Mucosa of descending colon (tissue), 3 donors: ENCODE data around the gene TMEM212. TPM values are rescaled to one million over a fixed set of nuclear protein-coding genes. Genes with fewer than 3 reads are reported as not detected.

Experiments
- ATAC-seq: fragments of 200-7000 bp; cut with Tn5 transposase; one replicate; pipeline ENCODE4 v1.9.1; 2020; ENCODE audit warnings: mild to moderate bottlenecking, moderate library complexity
- DNase-seq, 3 donors: peaks; one replicate each; pipeline ENCODE4 v3.0.0-alpha.2; 2020
- H3K36me3 ChIP-seq: fragments of 200-600 bp; one replicate; pipeline ENCODE4 v1.8.0; 2021; ENCODE audit warnings: low read depth, mild to moderate bottlenecking
- H3K4me1 ChIP-seq: fragments of 200-600 bp; one replicate; pipeline ENCODE4 v1.8.0; 2021; ENCODE audit warnings: low read depth, mild to moderate bottlenecking
- H3K4me3 ChIP-seq: fragments of 200-600 bp; one replicate; pipeline ENCODE4 v1.8.0; 2021; ENCODE audit warnings: mild to moderate bottlenecking
- H3K9me3 ChIP-seq: fragments of 200-600 bp; one replicate; pipeline ENCODE4 v1.8.0; 2021; ENCODE audit warnings: mild to moderate bottlenecking
- intact Hi-C, 2 donors: fragments of 100-400 bp; cut with DNase I in 1 of 2; cut with micrococcal nuclease in 1 of 2; formaldehyde crosslinking; loops; one replicate each; pipeline versions ENCODE4 v1.11.0 to v1.11.1; 2022; cut with DNase I, micrococcal nuclease
- total RNA-seq, 3 donors: library from RNA; stranded (reverse); fragmentation: NEBNext Ultra II Directional in 2 of 3; extraction: Animal tissue kit (Norgen Biotek cat#: 25700) in 2 of 3; gene quantifications; one replicate each; pipeline versions ENCODE4 v1.2.1 to v1.2.4, GENCODE V29; 2021 to 2023
- TF ChIP-seq, protein P1 (sequence below): fragments of 200-600 bp; IDR thresholded peaks from one replicate; pipeline ENCODE4 v1.8.0; 2022; ENCODE audit warnings: antibody characterized with exemption, mild to moderate bottlenecking
- donor health status: DM: no; HTN: no; CAD: no; lungs with moderate emphysema.
- donor health status: DM: no; HTN: no; CAD: no.
- donor health status: DM: no; HTN: yes; CAD: no.

The TMEM212 gene
- total RNA-seq, 3 donors from 2014 or later, result not detected

DNA sequence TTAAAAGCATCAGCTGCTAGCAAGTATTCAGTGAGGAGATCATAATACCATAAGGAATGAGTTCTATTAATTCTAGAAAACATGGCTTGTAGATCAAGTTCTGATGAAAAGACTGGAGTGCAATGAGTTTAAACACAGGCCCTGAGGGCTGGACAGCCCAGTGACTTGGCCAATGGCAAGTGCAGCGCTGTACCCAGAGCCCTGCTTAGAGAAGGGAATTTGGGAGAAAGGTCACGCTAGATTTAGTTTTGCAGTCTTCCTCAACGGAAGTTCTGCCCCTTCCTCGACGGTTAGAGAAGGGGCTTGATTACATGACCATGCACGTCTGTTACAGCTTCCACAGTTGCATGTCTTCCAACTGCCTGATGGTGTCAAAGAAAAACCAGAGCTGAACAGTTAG, 4.0 kb downstream of the TMEM212 start:
- H3K4me1 ChIP-seq, result no peaks in the 10 kb centered on the region
- H3K9me3 ChIP-seq, result no peaks in the 10 kb centered on the region
- TF ChIP-seq, protein P1, sequence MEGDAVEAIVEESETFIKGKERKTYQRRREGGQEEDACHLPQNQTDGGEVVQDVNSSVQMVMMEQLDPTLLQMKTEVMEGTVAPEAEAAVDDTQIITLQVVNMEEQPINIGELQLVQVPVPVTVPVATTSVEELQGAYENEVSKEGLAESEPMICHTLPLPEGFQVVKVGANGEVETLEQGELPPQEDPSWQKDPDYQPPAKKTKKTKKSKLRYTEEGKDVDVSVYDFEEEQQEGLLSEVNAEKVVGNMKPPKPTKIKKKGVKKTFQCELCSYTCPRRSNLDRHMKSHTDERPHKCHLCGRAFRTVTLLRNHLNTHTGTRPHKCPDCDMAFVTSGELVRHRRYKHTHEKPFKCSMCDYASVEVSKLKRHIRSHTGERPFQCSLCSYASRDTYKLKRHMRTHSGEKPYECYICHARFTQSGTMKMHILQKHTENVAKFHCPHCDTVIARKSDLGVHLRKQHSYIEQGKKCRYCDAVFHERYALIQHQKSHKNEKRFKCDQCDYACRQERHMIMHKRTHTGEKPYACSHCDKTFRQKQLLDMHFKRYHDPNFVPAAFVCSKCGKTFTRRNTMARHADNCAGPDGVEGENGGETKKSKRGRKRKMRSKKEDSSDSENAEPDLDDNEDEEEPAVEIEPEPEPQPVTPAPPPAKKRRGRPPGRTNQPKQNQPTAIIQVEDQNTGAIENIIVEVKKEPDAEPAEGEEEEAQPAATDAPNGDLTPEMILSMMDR, result no peak
- DNase-seq (no peak), ATAC-seq (no peak)
- intact Hi-C loops, result no loop called here
- no peaks in the 10 kb centered on the region for H3K36me3 ChIP-seq
- no peak overlapping the region for H3K4me3 ChIP-seq

DNA sequence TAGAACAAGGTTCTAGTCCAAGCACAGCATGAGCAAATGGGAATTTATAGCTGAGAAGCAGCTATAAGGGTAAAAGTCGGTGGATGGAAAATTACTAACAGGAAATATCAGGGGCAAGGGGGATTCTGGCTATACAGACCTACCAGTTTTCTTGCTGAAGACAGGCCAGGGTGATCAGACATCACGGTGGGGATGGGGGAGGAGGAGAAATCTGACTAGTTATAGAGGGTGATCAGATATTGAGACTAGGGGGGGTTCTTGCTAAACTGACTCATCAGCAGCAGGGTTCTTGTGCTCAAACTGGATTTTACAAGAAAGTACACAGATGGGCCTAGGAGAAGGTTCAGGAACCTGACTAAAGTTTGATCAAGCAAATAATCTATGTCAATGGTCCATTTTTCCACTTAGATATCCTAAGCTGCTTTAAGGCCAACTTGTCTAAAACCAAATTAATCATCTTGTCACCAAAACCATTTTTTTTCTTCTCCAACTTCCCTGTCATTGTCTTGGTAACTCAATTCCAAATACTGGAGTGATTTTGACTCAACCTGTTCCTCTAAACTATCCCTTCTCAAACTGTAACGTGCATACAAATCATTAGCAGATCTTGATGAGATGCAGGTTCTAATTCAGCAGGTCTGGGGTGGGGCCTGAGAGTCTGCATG, 4.6 kb downstream of the TMEM212 start:
- no peaks in the 10 kb centered on the region for H3K4me1 ChIP-seq
- DNase-seq, result no peak
- TF ChIP-seq, protein P1, result no peak
- H3K36me3 ChIP-seq, result no peaks in the 10 kb centered on the region
- ATAC-seq, result no peak
- H3K9me3 ChIP-seq, result no peaks in the 10 kb centered on the region
- intact Hi-C loops, result no loop called here
- H3K4me3 ChIP-seq, result no peak overlapping the region

DNA sequence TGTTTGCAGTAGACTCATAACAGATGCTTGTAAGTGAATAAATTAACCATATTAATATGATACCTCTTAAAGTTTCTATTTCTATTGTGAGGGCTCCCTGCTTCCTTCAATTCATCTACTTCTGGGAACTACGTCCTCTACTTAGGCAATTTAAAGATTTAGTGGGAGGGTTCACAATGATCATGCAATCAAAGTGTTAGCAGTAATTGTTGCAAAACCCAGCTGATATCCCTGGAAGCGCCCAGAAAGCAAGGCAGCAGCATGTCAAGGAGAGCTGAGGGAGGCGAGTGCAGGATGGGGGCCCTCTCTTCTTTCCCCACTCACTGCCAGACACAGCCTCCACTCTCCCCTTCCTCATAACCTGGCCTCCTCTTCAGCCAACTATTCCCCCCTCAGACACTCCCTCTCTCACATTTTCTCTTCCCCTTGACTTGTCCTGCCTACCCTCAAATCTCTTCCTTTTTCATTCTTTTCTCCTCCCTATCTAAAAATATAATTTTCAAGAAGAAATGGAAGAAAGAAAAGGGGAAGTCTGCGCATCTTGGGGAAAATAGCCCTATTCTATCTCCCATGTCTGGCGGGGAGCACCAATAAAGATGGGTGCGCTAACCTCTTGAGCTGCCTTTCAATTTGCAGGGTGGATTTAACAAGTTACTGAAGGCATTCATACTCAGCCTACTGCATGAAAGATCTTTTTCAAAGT, 6.6 kb downstream of the TMEM212 start:
- intact Hi-C loops, result no loop called here
- no peak for DNase-seq
- no peaks in the 10 kb centered on the region for H3K36me3 ChIP-seq
- ATAC-seq, result no peak
- H3K4me1 ChIP-seq, result no peaks in the 10 kb centered on the region
- no peak overlapping the region for H3K4me3 ChIP-seq
- peaks cover 10% of the 10 kb centered on the region for H3K9me3 ChIP-seq
- TF ChIP-seq, protein P1, result no peak

DNA sequence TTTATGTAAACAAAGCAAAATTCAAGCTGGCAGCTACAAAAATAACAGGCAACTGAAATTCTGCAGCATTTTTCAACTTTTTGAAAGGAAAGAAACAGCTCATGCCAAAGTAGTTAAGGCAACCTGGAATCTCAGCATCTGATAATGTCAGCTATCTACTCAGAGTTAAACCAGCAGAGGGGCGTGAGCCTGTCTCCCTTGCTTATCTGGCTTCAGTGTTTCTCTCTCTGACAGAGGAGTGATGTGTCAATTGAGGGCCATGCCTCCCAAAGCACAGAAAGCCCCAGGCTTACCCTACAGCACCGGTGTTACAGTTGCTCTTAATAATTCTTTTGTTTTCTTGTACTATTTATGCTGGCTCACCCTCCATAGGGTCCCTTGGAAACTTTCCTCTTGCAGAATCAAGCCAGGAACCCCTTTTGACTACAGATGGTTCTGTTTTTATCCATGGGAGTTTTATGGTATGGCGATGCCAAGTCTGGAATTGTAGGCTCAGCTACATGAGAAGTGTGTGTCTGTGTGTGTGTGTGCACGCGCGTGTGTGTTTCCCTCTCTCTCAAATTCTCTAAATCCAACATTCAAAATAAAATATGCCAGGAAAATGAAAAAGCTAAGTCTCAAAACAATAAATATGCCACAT, 7.3 kb downstream of the TMEM212 start:
- intact Hi-C loops, result no loop called here
- H3K36me3 ChIP-seq, result no peaks in the 10 kb centered on the region
- peaks cover 15% of the 10 kb centered on the region for H3K9me3 ChIP-seq
- no peak for ATAC-seq
- H3K4me3 ChIP-seq, result no peak overlapping the region
- no peak for DNase-seq
- TF ChIP-seq, protein P1, result no peak
- H3K4me1 ChIP-seq, result no peaks in the 10 kb centered on the region

DNA sequence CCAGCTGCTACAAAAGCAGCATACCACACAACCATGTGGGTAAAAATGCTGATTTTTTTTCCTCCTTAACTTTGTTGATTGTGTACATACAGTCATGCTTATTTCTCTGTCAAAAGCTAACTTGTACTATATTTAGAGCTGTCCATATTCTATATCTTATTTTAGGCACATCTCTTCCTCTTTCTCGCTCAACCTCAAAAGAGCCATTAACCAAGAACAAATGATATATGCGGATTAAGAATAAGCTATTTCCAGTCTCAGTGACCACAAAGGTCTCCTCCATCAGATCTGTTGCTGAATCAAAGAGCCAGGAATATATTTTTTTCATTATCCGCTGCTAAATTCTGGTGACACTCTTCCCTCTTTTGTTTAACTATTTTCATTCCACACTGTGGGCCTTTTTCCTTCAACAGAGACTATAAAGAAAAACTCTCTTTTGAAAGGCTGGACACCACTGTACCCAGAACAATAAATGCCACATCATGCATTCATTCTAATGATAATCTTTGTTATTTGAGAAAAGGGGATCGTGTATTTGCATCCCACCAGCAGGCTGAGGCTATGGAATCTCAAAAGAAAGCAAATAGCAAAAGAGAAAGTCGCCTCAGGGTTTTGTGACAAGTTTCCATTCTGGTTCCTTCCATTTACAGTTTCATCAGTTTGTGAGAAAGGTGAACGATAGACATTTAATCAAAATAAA, 8.0 kb downstream of the TMEM212 start:
- TF ChIP-seq, protein P1, result no peak
- DNase-seq, result no peak
- no peaks in the 10 kb centered on the region for H3K4me1 ChIP-seq
- H3K9me3 ChIP-seq, result peaks cover 15% of the 10 kb centered on the region
- H3K4me3 ChIP-seq, result no peak overlapping the region
- no peaks in the 10 kb centered on the region for H3K36me3 ChIP-seq
- intact Hi-C loops, result no loop called here
- ATAC-seq, result no peak
